Daoy (cell line): ENCODE results near the gene PVRIG. TPM values are rescaled to one million over a fixed set of nuclear protein-coding genes. Genes with fewer than 3 reads are reported as not detected.
"Not testable (repeated sequence)": the region's sequence is repeated elsewhere in the genome, so short reads cannot be mapped to it uniquely, and the experiment has no call there.

Source experiments
- DNase-seq: peaks from one replicate; pipeline ENCODE4 v3.0.0-alpha.2; 2015; ENCODE audit warnings: low read depth
- total RNA-seq: library from RNA; depleted of rRNA; stranded (reverse); fragments of >200 nt; shearing (Covaris generic); gene quantifications from 2 replicates; pipeline ENCODE4 v1.2.3, GENCODE V29; 2014; rRNA removed

The PVRIG gene
- not detected in 2 replicates for total RNA-seq

DNA sequence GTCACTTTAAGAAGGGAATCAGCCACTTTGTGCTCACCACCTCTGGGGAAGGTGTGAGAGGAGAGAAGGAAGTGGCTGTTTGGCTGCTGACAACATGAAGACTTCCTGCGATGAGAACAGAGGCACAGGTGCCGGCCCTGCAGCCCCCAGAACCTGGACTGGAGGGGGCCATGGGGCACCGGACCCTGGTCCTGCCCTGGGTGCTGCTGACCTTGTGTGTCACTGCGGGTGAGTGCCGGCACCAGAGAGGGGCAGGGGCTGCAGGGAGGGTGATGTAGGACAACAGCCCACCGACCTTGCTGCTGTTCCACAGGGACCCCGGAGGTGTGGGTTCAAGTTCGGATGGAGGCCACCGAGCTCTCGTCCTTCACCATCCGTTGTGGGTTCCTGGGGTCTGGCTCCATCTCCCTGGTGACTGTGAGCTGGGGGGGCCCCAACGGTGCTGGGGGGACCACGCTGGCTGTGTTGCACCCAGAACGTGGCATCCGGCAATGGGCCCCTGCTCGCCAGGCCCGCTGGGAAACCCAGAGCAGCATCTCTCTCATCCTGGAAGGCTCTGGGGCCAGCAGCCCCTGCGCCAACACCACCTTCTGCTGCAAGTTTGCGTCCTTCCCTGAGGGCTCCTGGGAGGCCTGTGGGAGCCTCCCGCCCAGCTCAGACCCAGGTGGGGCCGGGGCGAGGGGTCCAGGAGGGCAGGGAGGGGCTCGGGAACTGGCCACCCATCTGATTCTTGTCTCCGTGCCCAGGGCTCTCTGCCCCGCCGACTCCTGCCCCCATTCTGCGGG, at the start of gene PVRIG:
Gene PVRIG (plus strand): TSS at position 149 of the 785 bp plus-strand sequence. CDS start 22 bp downstream, at position 171.
- not testable (repeated sequence) for DNase-seq

DNA sequence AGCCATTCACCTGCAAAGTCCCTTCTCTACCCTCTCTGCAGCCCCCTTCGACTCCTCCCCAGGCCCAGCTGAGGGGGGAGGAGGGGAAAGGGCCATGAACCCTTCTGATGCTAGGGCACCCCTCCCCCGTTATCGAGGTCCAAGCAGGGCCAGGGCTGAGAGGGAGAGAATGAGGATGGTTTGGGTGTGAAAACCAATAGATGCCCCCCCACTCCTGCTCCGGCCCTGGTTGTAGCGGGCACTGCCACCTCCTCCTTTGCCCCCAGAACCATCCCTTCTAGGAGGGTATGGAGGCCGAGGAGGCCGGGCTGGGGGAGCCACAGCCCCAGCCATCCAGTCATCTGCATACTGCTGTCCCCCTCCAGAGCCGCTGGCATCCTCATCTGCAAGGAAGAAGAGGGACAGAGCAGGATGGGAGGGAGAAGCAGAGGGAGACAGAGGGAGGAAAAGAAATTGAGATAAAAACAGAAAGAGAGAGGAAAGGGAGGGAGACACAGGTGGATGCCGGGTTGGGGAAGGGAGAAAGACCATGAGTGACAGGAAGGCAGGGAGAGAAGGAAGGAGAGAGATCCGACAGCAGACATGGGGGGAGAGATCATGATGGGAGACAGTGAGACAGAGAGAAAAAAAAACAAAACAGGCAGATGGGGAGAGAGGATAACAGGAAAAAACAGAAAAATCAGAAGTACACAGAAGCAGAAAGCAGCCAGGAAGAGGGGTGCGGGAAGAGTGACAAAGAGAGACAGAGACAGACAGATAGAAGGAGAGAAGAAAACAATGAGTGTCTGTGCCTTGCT, 49.5 kb upstream of the PVRIG start:
- no peak for DNase-seq

DNA sequence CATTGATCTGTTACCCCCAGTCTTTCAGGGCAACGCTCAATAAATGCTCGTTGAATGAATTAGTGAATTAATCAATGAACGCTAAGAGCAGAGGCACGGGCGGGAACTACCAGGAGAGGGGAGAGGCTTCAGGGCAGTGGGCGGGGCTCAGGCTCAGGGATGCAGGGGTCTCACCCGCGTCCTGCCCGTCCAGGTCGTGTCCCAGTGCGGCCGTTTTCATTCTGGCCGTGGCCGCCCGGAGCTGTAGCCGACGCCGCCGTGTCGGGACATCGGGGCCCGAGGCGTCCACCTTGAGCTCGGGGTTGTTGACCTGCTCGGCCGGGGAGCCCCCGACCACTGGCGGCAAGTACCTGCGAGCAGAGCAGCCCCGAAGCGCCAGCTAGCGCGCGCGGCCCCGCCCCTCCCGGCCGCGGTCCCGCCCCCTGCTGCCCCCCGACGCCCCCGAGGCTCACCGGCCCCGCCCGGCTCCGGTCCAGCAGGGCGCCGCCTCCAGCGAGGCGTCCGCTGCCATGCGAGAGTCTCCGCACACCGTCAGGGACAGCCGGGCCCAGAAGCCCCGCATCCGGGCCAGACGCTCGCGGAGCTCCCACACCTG, 48.6 kb upstream of the PVRIG start:
- no peak for DNase-seq

DNA sequence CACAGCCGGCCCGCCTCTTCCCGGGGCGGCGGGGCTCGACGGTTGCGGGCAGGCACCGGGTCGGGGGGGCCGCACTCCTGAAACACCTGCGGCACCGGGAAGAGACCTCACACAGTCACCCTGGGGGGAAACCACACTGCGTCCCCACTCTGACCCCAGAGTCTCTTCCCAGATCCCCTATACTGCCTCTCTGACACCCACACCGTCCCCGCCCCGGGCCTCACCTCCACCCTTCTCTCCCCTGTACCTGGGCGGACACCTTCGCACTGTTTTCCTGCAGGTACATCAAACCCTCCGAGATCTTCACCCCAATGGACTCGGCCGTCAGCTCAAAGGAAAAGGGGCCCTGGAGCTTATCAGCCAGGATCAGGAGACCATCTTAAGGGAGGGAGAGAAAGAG, 47.9 kb upstream of the PVRIG start:
- DNase-seq, result no peak

DNA sequence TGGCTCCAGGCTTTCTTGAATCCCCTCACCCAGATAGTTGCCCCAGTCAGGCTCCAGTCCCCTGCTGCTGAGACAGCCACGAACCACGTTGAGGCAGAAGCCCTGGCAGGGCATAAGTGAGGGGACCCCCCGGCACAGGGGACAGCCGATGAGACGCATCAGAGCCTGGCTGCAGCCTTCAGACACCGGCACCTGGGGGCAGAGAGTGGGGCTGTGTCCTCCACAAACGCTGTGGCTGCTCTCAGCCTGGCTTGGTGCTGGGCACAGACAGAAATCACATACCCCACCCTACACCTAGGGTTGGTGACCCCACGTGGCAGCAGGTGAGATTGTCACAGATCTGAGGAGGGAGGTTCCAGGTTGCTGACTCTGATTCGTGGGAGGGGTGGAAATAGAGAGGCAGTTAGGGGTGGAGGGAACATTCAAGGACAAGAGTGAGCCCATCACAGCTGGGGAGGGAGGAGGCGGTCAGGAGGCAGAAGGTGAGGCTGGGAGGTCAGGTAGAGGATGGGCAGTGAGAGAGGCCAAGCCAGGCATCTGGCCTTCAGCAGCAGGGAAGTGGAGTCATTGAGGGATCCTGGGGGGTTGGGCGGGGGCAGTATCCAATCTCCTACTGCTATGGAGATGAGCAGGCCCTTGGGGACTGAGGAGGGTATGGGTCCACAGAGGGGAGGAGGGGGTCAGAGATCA, 45.8 kb upstream of the PVRIG start:
- DNase-seq, result no peak

DNA sequence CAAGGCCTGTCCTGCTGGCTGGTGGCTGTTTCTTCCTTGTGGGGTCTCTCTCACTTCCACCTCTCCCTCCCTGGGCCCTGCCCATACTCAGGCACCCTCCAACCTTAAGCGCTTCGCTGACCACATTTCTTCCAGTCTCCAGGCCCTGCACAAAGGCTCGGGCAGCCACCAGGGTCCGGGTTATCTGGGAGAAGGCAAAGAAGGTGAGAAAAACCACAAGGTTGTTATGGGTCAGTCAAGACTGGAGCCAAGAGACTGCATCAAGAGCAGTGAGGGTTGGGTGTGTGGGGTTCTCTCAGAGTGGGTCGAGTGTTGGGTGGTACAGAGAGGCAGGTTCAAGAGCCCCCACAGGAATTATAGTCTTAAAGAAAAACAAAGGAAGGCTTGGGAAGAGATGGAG, 45.2 kb upstream of the PVRIG start:
- DNase-seq, result no peak

DNA sequence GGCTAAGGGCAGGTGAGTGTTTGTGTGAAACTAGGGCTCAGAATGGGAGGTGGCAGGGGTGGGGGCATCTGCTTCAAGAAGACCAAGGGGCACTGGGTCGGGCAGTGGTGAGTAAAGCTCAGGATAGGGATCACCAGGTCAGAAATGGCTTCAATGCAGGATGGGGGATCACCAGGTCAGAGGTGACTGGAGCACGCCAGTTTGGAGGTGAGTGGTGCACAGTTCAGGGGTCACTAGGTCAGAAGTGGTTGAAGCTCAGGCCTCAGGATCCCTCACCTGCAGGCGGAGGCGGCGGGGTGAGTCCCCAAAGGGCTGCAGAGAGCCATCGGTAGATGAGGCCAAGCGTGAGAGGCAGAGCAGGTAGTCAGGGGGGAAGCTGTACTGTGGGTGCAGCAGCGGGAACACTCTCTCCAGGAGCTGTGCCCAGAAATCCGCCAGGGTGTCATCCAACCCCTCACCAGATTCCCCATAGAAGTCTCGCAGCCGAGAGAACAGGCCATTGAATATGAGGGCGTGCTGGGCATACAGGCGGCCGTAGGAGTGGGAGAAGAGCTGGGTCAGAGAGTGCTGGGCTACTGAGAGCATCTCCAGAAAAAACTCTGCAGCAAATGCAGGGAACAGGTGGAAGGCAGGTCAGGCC, 44.3 kb upstream of the PVRIG start:
- no peak for DNase-seq

DNA sequence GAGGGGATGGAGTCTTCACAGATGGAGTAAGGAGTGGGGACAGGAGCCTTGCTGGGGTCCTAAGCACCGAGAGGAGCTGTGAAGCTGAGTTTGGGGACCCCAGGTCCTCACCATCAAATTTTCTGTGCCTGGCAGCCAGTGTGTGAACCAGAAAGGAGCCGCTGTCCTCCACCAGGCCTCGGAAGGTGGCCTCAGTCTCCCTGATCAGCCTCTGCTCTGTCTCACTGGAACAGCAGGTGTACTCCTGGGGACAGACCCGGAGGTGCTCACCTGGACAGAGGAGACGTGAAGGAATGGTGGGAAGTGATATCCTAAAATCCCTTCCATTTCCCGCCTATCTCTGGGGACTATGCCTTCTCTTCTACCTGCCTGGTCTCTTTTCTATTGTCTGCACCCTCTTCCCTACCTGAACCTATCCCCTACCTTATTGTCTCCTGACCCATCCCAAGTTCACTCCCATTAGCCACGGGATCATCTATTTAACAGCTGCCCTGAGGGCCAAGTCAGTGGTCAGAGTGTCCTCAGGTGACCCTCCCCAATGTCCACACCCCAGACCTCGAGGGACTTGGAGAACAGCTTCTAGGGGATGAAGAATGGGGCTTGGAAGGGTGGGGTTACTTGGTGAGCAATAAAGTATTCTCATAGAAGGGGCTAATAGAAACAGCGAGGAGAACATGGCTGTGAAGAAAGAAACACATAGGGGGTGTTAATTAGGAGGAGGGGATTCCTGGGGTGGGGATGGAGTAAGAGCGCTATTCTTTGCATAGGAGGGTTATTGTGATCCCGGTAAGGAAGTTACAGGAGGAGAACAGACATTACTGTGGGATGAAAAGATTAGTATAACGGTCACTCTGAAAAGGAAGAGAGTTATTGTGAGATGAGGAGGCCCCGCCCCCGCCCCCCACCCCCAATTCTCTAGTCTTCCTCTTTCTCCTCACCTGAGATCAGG, 43.4 kb upstream of the PVRIG start:
- no peak for DNase-seq

DNA sequence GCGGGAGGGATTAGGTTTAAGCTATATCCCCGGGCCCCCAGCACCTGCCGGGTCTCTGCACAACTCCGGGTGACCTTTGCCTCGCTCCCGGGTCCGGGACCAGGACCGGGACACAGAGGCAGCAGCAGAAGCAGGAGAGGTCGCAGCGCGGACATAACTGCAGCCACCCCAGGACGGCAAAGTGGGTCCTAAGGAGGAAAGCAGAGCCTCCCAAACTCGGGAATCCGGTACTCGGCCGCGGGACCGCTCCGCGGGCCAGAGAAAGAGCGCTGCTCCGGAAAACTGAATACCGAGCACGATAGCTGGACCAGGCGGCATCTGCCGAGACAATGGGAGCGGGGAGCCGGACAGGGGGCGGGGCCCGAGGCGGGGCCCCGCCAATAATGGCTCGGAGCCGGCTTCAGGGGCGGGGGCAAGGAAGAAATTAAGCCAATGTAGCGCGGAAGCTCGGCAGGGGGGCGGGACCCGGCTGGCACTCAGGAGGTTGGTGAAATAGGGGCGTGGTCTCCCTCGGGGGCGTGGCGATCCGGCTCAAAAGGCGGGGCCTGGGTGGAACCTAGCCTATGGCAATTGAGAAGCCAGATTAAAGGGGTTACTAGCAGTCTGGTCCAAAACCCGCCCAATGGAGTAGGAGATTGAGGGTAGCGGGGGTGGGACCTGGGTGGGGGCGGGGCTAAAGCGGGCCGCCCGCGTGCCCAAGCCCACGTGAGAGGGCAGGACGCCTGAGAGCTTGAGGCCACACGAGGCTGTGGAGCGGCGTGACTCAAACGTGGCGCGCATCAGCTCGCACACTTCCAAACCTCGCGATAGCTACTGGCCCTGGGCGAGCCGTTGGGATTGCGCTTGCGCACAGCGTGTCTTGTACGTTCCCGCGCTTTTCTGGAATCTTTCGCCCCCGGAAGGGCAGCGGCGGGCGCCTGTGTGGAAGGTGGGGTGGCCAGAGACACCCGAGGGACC, 42.4 kb upstream of the PVRIG start, which contains the start of the genes GPC2 and STAG3:
Gene GPC2 (minus strand): TSS at position 337 of the 957 bp plus-strand sequence. CDS start 182 bp downstream, at position 155.
Gene STAG3 (plus strand): TSS at position 874 of the 957 bp plus-strand sequence. CDS start 2,639 bp downstream, outside the sequence.
- peak; percentile 100 for DNase-seq

DNA sequence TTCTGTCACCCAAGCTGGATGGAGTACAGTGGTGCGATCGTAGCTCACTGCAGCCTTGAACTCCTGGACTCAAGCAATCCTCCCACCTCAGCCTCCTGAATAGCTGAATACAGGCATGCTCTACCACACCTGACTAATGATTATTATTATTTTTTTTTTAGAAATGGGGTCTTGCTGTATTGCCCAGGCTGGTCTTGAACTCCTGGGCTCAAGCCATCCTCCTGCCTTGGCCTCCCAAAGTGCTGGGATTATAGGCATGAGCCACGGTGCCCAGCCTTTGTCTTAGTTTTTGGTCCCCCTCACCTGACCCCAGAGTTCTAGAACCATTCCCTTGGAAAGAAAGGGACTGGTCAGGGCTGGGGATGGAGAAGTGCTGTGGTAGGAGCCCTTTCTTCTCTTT, 39.7 kb upstream of the PVRIG start:
- DNase-seq, result not testable (repeated sequence)

DNA sequence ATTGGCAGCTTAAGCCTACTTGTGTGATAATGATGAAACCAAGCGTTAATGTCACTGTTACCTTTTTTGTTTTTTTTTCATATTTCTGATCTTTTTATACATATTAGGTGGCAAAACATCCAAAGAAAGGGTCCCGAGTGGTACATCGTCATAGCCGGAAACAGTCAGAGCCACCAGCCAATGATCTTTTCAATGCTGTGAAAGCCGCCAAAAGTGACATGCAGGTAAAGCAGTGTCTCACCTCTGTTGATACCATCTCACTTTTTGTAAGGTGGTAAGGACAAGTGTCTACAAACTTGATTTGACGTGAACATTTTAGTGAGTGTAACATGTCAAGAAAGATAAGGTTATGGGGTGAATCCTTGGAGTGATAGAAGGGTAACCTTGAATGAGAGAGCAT, 37.1 kb upstream of the PVRIG start:
- not testable (repeated sequence) for DNase-seq

DNA sequence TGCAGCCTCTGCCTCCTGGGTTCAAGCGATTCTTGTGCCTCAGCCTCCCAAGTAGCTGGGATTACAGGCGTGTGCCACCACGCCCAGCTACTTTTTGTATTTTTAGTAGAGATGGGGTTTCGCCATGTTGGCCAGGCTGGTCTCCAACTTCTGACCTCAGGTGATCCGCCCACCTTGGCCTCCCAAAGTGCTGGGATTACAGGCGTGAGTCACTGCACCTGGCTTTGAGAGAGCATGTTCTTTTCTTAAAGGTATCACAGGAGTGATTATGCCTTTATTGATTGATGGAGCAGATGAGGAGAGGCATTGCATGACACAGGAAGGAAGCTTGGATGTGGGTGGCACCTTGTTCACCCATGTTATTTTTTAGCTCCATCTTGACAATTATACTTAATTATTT, 36.7 kb upstream of the PVRIG start:
- DNase-seq, result not testable (repeated sequence)

DNA sequence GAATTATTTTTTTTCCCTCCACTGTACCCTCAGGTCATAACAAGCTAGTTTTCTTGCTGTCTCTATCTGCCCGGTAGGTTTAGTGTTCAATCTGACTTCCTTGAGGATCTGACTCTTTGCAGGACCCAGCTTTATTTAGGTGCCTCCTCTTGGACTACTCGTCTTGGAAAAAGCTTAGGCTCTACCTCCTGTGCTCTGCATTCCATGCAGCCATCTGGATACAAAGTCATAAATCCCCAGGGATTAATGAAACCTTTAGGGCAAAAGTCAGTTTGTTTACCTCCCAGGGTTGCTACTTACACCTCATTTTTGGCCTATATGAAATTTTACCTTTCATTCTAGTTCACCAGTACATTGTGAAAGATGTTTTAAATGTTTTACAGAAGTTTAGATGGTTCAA, 34.0 kb upstream of the PVRIG start:
- DNase-seq, result no peak

DNA sequence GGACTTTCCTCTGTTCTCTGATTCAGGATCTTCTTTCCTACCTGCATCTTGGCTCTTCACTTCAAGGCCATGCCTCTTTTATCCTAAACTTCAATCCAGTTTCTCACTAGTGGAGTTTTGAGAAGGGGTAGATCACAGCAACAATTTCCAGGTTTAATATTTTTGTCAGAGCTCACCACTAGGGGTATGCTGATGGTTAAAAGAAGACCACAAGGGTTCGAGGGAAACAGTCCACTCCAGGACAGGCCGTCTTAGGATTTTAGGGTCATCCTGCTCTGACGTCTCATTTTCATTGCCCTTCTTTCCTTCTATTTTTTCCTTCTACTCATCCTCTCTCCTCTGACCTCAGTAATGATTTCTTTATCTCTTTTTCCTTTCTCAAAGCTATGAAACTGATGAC, 30.7 kb upstream of the PVRIG start:
- DNase-seq, result no peak

DNA sequence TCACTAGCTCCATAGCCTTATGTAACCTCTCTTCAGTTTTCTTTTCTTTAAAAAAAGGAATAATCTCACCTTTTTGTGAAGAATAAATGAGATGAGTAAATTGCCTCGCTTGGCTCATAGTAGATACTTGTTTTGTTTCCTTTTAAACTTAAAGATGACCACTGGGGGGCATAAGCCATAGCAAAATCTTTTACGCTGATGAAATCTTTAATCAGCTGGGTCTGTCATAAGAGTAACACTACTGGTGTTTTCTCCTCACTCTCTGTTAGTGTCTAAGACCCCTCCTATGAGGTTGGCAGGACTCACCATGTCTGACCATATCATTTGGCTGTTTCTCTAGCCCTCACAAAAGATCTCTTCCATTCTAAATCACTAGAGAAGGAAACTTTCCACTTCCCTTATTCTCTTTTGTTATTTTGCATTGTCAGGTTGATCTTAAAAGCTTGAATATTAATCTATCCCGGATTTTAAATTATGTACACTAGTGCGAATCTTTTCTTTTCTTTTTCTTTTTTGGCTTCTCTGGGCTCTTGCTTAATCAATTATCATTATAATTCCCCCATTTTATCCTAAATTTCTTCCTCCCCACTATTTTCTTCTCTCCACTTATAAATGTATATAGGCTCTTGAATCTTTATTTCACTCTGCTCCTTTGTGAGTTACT, 29.6 kb upstream of the PVRIG start:
- DNase-seq, result no peak

DNA sequence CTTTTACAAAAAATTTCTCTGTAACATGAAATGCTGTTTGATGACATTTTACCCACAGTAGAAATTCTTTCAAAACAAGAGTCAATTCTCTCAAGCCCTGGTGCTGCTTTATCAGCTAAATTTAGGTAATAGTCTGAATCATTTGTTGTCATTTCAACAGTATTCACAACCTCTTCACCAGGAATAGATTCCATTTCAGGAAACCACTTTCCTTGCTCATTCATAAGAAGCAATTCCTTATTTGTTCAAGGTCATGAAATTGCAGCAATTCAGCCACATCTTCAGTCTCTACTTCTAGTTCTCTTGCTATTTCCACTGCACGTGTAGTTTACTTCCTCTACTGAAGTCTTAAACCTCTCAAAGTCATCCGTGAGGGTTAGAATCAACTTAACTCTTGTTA, 28.0 kb upstream of the PVRIG start:
- no peak for DNase-seq

DNA sequence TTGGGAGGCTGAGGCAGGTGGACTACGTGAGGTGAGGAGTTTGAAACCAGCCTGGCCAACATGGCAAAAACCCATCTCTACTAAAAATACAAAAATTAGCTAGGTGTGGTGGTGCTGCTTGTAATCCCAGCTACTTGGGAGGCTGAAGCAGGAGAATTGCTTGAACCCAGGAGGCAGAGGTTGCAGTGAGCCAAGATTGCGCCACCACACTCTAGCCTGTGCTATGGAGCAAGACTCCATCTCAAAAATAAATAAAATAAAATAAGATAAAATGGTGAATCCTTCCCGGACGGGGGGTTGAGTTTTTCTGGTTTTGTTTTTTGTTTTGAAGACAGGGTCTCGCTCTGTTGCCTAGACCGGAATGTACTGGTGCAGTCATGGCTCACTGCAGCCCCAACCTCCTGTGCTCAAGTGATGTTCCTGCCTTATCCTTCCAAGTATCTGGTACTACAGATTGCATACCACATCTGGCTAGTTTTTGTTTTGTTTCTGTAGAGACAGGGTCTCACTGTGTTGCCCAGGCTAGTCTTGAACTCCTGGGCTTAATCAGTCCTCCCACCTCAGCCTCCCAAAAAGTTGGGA, 27.4 kb upstream of the PVRIG start:
- not testable (repeated sequence) for DNase-seq

DNA sequence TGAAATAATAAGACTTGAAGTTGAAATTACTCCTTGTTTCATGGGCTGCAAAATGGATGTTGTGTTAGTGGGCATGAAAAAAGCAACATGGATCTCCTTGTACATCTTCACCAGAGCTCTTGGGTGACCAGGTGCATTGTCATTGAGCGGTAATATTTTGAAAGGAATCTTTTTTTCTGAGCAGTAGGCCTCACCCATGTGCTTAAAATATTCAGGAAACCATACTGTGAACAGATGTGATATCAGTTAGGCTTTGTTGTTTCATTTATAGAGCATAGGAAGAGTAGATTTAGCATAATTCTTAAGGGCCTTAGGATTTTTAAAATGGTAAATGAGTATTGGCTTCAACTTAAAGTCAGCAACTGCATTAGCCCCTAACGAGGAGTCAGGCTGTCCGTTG, 26.8 kb upstream of the PVRIG start:
- DNase-seq, result no peak
